Measurements from ENCODE around the gene PAQR6.
A peak's percentile ranks its signal among the peaks of the same experiment; 100 is the strongest.

Gene PAQR6

GRCh38 chr1:156230473-156230837 is 17.4 kb downstream of the PAQR6 start:
- ChIA-PET POLR2A (ENCODE audit: low non-redundant PET) (interaction anchor here (0.6 kb wide), 1 partner anchor 25 kb away, joined by 4 read pairs; no protein-coding TSS in a partner anchor), CTCF (interaction anchor here (0.5 to 0.8 kb wide), 3 partner anchors 11 to 328 kb away, joined by 3 to 5 read pairs (median 3); no protein-coding TSS in a partner anchor)
- H3K27ac ChIP-seq = no peak overlapping the region
- no peak for TF ChIP-seq CTCF (conservative IDR thresholded peaks at IDR 0.05; ENCODE audit: low read depth)
- DNase-seq (ENCODE audit: low spot score) = no peak

GRCh38 chr1:156229809-156230472 is 17.9 kb downstream of the PAQR6 start:
- POLR2A ChIA-PET (ENCODE audit: low non-redundant PET) = no interaction called here
- no peak for TF ChIP-seq CTCF (conservative IDR thresholded peaks at IDR 0.05; ENCODE audit: low read depth)
- CTCF ChIA-PET = interaction anchor here (0.5 to 1.0 kb wide), 4 partner anchors 12 to 327 kb away, joined by 3 to 5 read pairs (median 3); no protein-coding TSS in a partner anchor
- no peak for DNase-seq (ENCODE audit: low spot score)
- 0 out of 2 replicates have a peak overlapping the region, but pooled peaks have one; percentile 3 for H3K27ac ChIP-seq

GRCh38 chr1:156228501-156228900 is 19.4 kb downstream of the PAQR6 start:
- no peak for DNase-seq (ENCODE audit: low spot score)
- POLR2A ChIA-PET (ENCODE audit: low non-redundant PET) = no interaction called here
- H3K27ac ChIP-seq = peak overlapping the region; percentile 11; the same call in 1 of the 2 replicates
- CTCF ChIA-PET = interaction anchor here (0.6 to 1.0 kb wide), 2 partner anchors 91 to 99 kb away, joined by 3 to 5 read pairs; no protein-coding TSS in a partner anchor
- TF ChIP-seq CTCF (conservative IDR thresholded peaks at IDR 0.05; ENCODE audit: low read depth) = no peak

- DNase-seq (ENCODE audit: low spot score) = no peak
- TF ChIP-seq CTCF (conservative IDR thresholded peaks at IDR 0.05; ENCODE audit: low read depth) = no peak
- CTCF ChIA-PET = interaction anchor here (0.6 to 2.0 kb wide), 4 partner anchors 110 to 264 kb away, joined by 3 to 5 read pairs (median 4); no protein-coding TSS in a partner anchor
- POLR2A ChIA-PET (ENCODE audit: low non-redundant PET) = no interaction called here
- no peak overlapping the region for H3K27ac ChIP-seq
Measured at GRCh38 chr1:156226782-156227181, 21.1 kb downstream of the PAQR6 start.

- H3K27ac ChIP-seq = peak overlapping the region; percentile 31
- ChIA-PET CTCF (interaction anchor here (0.6 to 2.0 kb wide), 9 partner anchors 12 to 263 kb away, joined by 3 to 14 read pairs (median 5); no protein-coding TSS in a partner anchor), POLR2A (ENCODE audit: low non-redundant PET) (no interaction called here)
- TF ChIP-seq CTCF (conservative IDR thresholded peaks at IDR 0.05; ENCODE audit: low read depth) = no peak
- DNase-seq (ENCODE audit: low spot score) = no peak
Measured at GRCh38 chr1:156226116-156226538, 21.7 kb downstream of the PAQR6 start.

GRCh38 chr1:156225677-156226014 is 22.2 kb downstream of the PAQR6 start:
- ChIA-PET POLR2A (ENCODE audit: low non-redundant PET) (interaction anchor here (0.6 kb wide), 1 partner anchor 56 kb away, joined by 4 read pairs; no protein-coding TSS in a partner anchor), CTCF (interaction anchor here (0.6 to 2.0 kb wide), 20 partner anchors 9 to 263 kb away, joined by 3 to 14 read pairs (median 4); partner anchors contain the start of genes BGLAP and VHLL)
- peak overlapping the region; percentile 31 for H3K27ac ChIP-seq
- no peak for DNase-seq (ENCODE audit: low spot score)
- TF ChIP-seq CTCF (conservative IDR thresholded peaks at IDR 0.05; ENCODE audit: low read depth) = peak; percentile 16

Data from RWPE1 (cell line).